Measurements from ENCODE around the gene HPGDS.
A peak's percentile ranks its signal among the peaks of the same experiment; 100 is the strongest.
"Not testable (repeated sequence)": the region's sequence is repeated elsewhere in the genome, so short reads cannot be mapped to it uniquely, and the experiment has no call there.

Gene HPGDS

DNA sequence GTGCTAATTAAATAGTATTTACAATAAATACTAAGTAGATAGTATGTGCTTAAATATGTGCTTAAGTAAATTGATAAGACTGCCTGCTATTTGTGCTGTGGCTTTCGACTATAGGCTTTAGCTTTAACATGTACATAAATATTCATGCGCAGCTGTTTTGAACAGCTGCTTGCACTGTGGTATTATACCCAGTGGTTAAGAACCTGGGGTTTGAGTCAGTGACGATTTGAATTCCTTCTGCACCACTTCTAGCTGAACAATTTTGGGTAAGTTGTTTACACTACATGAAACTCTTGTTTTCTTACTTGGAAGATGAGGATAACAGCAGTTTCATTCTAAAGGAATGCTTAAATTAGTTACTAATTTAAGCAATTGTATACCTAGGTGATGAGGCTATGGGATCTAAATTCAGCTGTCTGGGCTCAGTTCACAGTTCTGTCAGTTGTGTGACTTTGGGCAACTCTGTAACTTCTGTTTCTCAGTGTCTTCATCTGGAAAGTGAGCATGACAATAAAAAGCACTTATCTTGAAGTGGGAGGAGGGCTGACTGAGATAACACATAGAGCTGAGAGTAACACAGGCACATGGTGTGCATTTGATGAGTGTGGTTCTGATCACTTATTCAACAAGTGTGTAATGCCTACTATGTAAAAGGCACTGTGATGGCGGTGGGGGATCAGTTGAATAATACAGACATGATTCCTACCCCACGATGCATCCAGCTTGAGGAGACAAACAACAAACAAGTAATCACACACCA lies 37.0 kb downstream of the HPGDS start:
- no peak overlapping the region for H3K4me3 ChIP-seq (ENCODE audit: control insufficient read depth, low read depth, low read length)
- DNase-seq (ENCODE audit: low read depth), result no peak
- TF ChIP-seq CTCF (conservative IDR thresholded peaks at IDR 0.05; ENCODE audit: control insufficient read depth, insufficient read depth, low read depth, low read length), result no peak

DNA sequence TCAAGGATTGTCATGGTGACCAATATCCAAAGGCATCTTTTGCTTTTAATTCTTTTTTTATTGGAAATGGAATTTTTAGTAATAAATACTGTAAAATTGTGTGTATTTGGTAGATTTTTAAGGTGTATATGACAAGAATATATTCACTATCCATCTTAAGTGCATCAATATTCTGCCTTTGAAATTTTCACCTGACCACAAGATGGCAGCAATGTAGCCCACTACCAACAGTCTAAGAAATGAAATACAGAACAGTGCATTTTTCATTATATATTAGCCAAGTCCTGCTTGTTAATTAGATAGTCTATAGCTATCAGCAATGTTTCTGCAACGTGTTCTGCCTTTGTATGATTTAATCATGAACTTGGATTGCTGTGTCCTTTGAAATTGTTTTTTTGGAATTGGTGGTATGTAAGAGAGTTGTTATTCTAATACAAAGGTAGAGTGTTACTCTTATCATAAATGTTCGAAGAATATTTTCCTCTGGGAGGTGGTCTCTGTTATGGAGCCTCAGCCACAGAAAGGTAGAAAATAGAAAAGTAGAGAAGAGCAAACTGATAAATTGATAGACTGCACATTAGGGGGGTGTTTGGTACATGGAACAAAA lies 38.2 kb downstream of the HPGDS start:
- DNase-seq (ENCODE audit: low read depth), result peak; percentile 45
- peak; percentile 67 for TF ChIP-seq CTCF (conservative IDR thresholded peaks at IDR 0.05; ENCODE audit: control insufficient read depth, insufficient read depth, low read depth, low read length)
- H3K4me3 ChIP-seq (ENCODE audit: control insufficient read depth, low read depth, low read length), result no peak overlapping the region

GRCh38 chr4:94302191-94302590 lies 40.4 kb downstream of the HPGDS start:
- peak; percentile 25 for DNase-seq (ENCODE audit: low read depth)
- no peak for TF ChIP-seq CTCF (conservative IDR thresholded peaks at IDR 0.05; ENCODE audit: control insufficient read depth, insufficient read depth, low read depth, low read length)
- H3K4me3 ChIP-seq (ENCODE audit: control insufficient read depth, low read depth, low read length), result no peak overlapping the region

- no peak for TF ChIP-seq CTCF (conservative IDR thresholded peaks at IDR 0.05; ENCODE audit: control insufficient read depth, insufficient read depth, low read depth, low read length)
- no peak overlapping the region for H3K4me3 ChIP-seq (ENCODE audit: control insufficient read depth, low read depth, low read length)
- DNase-seq (ENCODE audit: low read depth), result no peak
Measured at GRCh38 chr4:94298725-94299252, 43.8 kb downstream of the HPGDS start.

GRCh38 chr4:94295473-94295872 lies 47.2 kb downstream of the HPGDS start:
- H3K4me3 ChIP-seq (ENCODE audit: control insufficient read depth, low read depth, low read length); DNase-seq (ENCODE audit: low read depth): not testable (repeated sequence)

DNA sequence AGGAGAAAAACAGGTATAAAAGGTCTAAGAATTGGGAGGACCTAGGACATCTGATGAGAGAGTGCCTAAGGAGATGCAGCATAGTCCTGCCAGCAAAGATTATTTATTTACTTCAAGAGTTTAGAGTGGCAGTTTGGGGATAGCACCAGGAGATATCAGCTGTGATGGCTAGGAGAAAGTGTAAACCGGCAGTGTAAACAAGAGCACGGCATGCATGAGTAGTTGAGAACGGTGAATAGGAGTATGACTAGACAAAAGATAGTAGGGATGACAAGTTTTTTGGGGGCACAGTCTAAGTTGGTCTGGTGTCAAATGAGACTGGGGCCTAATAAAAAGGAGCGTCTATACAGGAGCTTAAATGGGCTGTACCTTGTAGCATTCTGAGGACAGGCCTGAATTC lies 48.7 kb downstream of the HPGDS start:
- H3K4me3 ChIP-seq (ENCODE audit: control insufficient read depth, low read depth, low read length); DNase-seq (ENCODE audit: low read depth): not testable (repeated sequence)

DNA sequence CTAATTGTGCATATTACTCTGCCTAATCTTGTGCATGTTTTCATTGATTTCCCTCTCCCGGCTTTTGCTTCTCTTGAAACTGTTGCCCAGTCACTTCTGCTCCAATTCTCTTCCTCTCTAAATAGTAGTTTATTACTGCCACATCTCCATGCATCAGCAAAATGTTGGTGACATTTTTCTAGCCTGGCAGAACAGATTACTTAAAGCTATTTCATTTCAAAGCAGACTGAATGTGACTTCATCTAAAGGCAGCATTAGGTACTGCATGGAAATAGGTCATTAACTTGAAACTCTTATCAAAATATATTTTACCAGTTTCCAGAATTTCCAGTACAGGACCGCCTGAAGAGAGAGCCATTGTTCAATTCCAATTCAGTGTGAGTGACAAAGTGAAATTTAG lies 52.4 kb downstream of the HPGDS start:
- no peak for DNase-seq (ENCODE audit: low read depth)
- H3K4me3 ChIP-seq (ENCODE audit: control insufficient read depth, low read depth, low read length), result no peak overlapping the region
- TF ChIP-seq CTCF (conservative IDR thresholded peaks at IDR 0.05; ENCODE audit: control insufficient read depth, insufficient read depth, low read depth, low read length), result no peak
